HEK293T (cell line): ENCODE measurements around the gene PGAP3.

Experiments used
- ARNT ChIP-seq: fragments of 450-650 bp; IDR thresholded peaks from 2 replicates; pipeline ENCODE4 v1.6.1; 2017; ENCODE audit warnings: mild to moderate bottlenecking
- BHLHE40 ChIP-seq: fragments of 450-650 bp; IDR thresholded peaks from 2 replicates; pipeline ENCODE4 v1.6.1; 2016; ENCODE audit warnings: mild to moderate bottlenecking, moderate library complexity, borderline replicate concordance
- CTBP1 ChIP-seq: fragments of 450-650 bp; IDR thresholded peaks from 2 replicates; pipeline ENCODE4 v1.6.1; 2016; ENCODE audit warnings: borderline replicate concordance
- ELF4 ChIP-seq: fragments of 450-650 bp; IDR thresholded peaks from 2 replicates; pipeline ENCODE4 v1.6.1; 2017; ENCODE audit warnings: antibody characterized with exemption
- FOXA1 ChIP-seq: fragments of 450-650 bp; IDR thresholded peaks from 2 replicates; pipeline ENCODE4 v1.6.1; 2016; ENCODE audit warnings: mild to moderate bottlenecking
- FOXK2 ChIP-seq: fragments of 450-650 bp; IDR thresholded peaks from 2 replicates; pipeline ENCODE4 v1.6.1; 2016; ENCODE audit warnings: mild to moderate bottlenecking
- FOXM1 ChIP-seq: fragments of 450-650 bp; IDR thresholded peaks from 2 replicates; pipeline ENCODE4 v1.6.1; 2017; ENCODE audit warnings: mild to moderate bottlenecking, borderline replicate concordance
- HDGF ChIP-seq: fragments of 450-650 bp; IDR thresholded peaks from 2 replicates; pipeline ENCODE4 v1.6.1; 2017; ENCODE audit warnings: antibody characterized with exemption, borderline replicate concordance
- L3MBTL2 ChIP-seq: fragments of 450-650 bp; conservative IDR thresholded peaks from 2 replicates; pipeline ENCODE4 v1.6.1; 2016; ENCODE audit warnings: mild to moderate bottlenecking
- NFRKB ChIP-seq: fragments of 450-650 bp; IDR thresholded peaks from 2 replicates; pipeline ENCODE4 v1.6.1; 2016; ENCODE audit warnings: mild to moderate bottlenecking, moderate library complexity
- SP1 ChIP-seq: fragments of 450-650 bp; IDR thresholded peaks from 2 replicates; pipeline ENCODE4 v1.6.1; 2017
- SUZ12 ChIP-seq: fragments of 450-650 bp; IDR thresholded peaks from 2 replicates; pipeline ENCODE4 v1.6.1; 2016; ENCODE audit warnings: mild to moderate bottlenecking
- TARDBP ChIP-seq: fragments of 450-650 bp; IDR thresholded peaks from 2 replicates; pipeline ENCODE4 v1.6.1; 2016
- ZNF384 ChIP-seq: fragments of 450-650 bp; IDR thresholded peaks from 2 replicates; pipeline ENCODE4 v1.6.1; 2016

DNA sequence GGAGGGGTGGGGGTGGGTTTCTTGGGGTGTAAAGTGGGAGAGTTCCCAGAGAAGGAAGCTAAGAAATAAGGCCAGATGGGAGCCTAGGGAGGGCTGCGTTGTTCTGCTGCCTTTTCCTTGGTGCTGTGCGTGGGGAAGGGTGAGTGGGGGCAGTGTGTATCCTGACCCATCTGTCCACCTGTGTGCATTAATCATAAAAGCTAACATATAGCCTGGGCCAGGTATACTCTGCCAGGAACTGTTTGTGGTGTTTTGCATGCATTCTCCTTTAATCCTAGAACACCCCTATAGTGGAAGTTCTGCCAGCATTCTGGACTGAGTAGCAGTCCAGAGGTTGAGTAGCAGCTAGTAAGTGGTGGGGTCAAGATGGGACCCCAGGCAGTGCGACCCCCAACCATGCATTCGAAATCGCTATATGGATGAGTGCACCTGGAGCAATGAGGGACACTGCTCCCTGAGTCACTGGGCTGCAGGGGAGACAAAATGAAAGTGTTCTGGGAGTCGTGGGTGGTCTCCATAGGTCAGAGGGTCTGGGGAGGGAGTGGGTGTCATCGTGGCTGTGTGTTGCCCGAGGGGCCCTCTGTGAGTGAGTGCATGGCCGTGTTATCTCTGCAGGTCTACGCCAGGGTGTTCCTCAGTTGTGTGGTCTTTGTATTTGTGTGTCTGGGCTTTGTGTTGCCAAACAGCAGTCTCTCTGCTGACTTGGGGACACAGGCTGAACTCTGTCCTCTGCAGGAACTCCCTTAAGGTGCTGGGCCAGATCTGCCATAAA lies 13.3 kb upstream of the PGAP3 start:
- TF ChIP-seq L3MBTL2, result no peak
- TF ChIP-seq FOXM1, result no peak
- TF ChIP-seq TARDBP, result no peak
- TF ChIP-seq SP1, result no peak
- TF ChIP-seq HDGF, result no peak
- TF ChIP-seq SUZ12, result no peak
- no peak for TF ChIP-seq ARNT
- TF ChIP-seq FOXA1, result no peak
- no peak for TF ChIP-seq NFRKB
- TF ChIP-seq FOXK2, result no peak
- TF ChIP-seq BHLHE40, result no peak
- no peak for TF ChIP-seq CTBP1
- TF ChIP-seq ELF4, result no peak
- TF ChIP-seq ZNF384, result no peak
